CD4-positive, alpha-beta T cell treated with Interleukin-6 at 100 ng/mL for 8 hours (primary cell): Measurements from ENCODE around the gene EIF2S3B.

Experiments used
- DNase-seq: peaks from one replicate; pipeline ENCODE4 v3.0.0-alpha.2; 2020; ENCODE audit warnings: mixed read lengths, low spot score

Gene EIF2S3B

DNA sequence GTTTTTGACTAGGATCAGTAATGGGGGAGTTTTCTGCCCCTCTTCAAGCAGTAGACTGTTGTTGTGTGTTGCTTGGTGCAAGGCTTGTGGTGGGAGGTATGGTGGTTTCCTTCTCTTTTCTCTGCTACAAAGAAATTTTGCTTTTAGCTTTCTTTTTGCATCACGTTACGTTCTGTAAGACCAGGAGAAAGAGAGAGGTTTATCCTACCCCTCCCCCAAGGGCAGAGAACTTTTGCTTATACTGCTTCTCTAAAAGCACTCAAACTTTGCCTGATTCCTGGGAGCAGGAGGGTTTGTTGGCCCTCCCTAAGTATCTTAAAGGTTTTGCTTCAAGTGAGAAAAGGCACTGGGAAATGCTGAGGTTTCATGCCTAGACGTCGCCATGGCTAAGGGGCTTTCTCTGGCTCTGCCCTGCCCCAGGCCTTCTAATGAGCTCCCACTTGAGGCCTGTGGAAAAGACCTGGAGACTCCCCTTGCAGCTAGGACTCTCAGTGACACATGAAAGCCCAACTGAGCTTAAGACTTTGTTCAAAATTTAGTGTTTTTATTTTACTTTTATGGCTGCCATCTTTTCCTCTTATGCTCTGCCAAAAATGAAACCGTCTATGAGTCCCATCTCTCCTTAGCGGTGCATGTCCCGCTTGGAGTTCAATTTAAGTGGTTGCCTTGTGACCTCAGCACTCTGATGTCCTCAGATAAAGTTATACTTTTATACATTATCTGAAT, 49.2 kb downstream of the EIF2S3B start:
- DNase-seq, result no peak

DNA sequence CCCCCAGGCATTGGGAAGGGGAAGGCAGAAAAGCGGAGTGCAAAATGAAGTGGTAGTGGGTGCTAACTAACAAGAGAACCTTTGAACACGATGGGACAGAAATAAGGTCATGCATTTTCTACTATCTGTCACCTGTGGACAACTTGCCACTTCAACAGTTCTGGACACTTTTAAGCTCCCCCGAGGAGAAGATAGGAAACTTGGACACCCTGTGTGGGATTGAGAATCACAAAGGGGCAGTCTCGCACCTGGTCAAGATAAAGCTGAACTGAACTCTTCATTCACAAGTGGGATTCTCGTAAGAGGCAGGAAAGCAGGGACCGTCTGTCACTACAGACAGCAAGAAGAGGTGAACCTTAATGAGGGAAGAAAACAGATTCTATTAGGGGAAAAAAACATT, 51.6 kb downstream of the EIF2S3B start:
- DNase-seq, result no peak

DNA sequence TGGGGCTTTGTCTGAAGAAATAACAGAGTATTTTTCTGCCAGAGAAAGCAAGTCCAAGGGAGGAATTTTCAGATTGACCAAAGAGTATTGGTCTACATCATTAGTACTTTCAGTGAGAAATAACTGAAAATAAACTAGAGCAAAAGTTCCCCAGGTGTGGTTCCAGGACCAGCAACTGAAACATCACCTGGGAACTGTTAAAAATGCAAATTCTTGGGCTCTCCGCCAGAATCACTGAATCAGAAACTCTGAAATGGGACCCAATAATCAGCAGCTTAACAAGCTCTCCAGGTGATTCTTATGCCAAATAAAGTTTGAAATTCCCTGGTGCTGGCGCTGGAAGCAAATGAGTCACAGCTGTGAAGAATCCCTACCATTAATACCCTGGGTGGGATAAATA, 52.1 kb downstream of the EIF2S3B start:
- no peak for DNase-seq
